Ureter (tissue), 1 donor: ENCODE measurements around the gene LEF1. TPM values are rescaled to one million over a fixed set of nuclear protein-coding genes. Genes with fewer than 3 reads are reported as not detected.
"Not testable (repeated sequence)": the region's sequence is repeated elsewhere in the genome, so short reads cannot be mapped to it uniquely, and the experiment has no call there.

Experiments
- DNase-seq: peaks from one replicate; pipeline ENCODE4 v3.0.0-alpha.2; 2020; ENCODE audit warnings: low spot score
- total RNA-seq: library from RNA; stranded (reverse); gene quantifications from one replicate; pipeline ENCODE4 v1.2.4, GENCODE V29; 2023
- donor health status: DM: yes; HTN: yes; CAD: no.

LEF1 gene
- total RNA-seq, 1 donor from 2014 or later: 20.7 TPM

DNA sequence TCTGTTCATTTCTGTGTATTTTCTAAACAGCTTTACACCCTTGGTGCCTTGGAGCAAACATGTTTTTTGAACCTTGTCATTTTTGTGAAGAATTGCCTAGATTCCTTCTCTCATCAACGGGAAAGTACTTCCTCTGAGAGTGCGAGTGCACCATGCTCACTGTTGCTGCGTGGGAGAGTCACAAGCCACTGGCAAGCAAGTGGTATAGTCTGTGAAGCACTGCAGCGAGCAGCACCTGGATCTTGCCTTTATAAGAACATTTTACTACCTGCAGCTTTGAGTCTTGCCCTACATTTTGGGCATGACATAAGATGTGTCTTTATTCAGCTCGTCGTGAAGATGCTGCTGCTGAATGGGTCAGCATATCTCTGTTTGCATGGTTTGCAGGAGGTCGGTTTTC lies 134.2 kb downstream of the LEF1 start:
- no peak for DNase-seq

DNA sequence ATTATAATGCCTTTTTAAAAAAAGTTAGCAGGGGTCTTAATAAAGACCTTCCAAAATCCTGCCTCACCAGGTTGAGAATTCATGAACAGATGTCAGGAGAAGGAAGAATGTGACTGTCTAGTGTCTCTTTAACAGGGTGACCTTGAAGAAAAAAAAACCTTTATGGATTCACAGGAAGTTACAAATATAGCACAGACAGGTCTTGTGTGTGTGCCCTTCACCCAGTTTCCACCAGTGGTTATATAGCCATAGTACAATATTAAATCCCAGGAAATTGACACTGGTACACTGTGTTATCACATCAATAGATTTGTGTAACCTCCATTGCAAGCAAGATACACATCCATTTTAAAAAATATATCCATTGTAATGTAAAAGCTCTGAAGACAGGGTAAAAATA lies 135.4 kb downstream of the LEF1 start:
- no peak for DNase-seq

DNA sequence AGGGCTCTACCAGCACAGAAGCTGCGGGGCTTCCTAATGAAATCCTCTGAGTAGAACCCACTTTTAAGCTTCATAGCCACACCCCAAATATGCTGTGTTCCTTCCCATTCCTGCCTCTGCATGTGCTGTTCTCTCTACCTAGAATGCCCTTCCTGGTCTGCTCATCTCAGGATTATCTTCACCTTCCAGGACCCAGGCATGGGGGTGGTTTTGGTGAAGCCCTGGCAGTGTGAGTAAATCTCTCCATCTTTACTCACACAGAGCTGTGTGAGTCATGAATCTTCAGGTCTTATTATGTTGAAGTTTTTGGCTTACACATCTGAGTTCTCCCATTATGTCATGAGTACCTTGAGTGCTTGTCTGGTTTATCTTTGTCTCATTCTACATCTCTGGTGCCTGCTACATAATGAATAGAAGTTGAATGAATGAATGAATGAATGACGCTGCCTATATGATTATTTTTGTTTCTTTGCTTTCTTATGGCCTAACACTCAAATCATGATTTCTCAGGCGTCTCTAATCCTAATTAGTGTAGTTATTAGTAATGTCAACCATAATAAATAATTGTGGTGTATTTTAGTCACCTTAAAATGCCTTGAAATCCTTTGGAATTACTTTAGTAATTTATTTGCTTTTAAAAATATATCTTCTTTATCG lies 137.2 kb downstream of the LEF1 start:
- DNase-seq: no peak

DNA sequence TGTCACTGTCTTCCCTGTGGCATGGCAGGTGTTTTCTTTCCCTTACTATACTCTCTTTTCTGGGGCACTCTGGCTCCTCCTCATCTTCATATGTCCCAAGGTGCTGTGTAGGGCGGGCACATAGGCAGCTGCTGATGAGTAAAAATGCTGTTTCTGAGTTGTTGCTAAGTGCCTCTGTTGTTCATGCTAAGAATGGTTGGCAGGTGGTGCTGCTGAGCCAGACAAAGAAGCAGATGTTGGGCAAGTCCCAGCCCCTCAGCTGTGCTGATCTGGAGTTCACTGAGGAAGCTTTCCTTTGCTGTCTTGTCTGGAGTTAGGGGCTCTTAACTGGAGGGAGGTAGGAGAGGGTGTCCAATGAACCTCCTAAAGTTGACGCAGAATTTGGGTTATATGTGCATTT lies 138.4 kb downstream of the LEF1 start:
- DNase-seq: no peak

DNA sequence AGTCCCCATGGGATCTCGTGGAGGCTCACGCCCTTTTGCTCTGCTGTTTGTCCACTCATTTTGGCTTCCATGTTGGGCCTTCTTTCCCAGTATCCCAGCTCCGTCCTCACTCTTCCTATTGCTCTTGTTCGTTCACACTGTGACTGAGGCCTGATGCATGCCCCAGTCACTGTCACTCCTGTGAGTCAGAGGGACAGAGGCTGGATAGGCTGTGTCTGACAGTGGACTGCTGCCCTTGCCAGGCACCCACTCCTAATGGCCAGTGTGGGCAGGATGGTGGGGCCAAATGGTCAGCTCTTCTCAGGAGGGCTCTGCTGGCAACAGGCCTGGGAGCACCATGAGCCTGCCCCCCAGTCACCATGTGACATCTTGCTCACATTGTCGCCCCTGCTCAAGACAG lies 139.0 kb downstream of the LEF1 start:
- DNase-seq: no peak

DNA sequence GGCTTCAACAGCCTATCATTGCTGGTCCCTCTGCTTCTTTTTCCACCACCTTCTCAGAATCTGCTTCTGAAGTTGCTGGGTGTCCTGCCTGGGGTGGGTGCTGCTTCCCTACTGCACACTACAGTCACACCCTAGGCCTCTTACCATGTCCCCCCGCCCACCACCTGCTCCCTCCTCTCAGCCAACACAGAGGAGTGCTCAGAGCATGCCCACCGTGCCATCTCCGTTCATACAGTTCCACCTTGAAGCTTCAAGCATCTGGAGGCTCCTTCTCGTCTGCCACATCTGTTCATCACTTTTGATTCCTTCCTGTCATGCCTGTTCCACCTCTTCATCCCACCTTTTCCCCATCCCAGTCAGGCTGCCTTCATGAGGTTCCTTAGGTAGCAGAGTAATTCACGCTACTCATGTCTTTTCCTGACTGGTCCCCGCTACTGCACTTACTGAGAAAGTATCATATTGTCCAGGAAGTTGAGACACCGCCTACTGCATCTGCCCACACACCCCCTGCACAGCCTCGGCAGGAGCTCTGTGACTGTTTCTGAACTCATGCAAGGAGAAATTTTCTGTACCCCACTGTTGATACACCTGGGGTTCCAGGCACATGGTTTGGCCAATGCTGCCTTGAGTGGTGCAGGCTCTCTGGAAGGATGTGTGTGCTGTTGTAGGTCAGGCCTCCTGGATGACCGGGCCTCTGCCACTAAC lies 139.6 kb downstream of the LEF1 start:
- no peak for DNase-seq

DNA sequence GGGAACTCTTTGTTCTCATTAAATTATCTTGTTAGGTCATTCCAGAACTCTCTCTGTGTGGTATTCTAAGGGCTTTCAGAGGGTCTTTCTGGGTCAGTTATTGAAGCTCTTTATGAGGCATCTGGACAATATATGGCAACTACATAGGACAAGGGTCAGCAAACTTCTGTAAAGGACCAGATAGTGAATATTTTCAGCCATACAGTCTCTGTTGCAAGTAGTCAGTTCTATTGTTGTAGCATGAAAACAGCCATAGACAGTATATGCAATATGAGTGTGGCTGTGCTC lies 143.9 kb downstream of the LEF1 start:
- no peak for DNase-seq

DNA sequence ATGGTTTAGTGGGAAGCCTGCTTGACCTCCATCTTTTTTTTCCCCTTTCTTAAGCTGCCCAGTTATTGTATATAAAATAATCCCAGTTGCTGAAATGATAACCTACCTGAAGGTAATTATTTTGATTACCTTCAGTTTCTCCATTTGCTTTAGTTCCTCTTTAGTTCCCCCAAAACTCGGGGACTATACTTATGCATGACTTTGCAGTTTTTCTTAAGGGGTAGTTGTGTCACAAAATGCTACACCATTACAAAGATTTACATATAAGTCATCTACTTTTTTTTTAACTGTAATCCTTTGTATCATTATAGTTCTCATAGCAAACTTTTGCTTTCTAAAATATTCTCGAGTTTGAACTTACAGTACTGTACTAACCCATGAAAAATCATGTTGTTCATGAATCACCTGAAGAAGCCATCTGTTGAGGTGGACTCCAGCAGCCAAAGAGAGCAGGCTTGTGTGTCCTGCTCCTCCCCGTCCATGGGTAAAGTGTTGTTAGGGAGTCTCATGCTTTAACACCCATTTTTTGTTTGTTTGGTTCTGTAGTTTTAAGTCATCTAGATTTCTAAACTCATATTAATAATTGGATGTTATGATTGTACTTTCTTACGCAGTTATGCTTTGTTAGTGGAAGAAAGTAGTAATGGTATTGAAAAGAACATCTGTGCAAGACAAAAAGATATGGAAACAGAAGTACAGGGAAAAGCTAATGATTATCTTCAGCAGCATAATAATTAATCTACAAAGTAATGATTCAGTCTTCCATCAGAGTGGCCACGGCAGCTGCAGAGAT lies 144.5 kb downstream of the LEF1 start:
- DNase-seq: no peak

DNA sequence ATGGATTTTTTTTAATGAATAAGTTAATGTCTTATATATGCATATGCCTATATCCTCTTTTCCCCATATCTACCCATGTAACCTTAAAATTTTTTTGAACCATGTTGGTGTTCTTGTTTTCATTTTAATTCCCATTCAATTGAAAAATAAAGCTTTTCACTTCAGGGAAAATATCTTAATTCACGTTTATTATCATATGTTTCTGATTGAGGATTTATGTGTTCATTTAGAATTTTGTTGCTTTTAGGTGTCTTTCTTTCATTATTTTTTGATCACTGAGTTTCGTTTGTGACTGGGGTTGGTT lies 149.9 kb downstream of the LEF1 start:
- no peak for DNase-seq

DNA sequence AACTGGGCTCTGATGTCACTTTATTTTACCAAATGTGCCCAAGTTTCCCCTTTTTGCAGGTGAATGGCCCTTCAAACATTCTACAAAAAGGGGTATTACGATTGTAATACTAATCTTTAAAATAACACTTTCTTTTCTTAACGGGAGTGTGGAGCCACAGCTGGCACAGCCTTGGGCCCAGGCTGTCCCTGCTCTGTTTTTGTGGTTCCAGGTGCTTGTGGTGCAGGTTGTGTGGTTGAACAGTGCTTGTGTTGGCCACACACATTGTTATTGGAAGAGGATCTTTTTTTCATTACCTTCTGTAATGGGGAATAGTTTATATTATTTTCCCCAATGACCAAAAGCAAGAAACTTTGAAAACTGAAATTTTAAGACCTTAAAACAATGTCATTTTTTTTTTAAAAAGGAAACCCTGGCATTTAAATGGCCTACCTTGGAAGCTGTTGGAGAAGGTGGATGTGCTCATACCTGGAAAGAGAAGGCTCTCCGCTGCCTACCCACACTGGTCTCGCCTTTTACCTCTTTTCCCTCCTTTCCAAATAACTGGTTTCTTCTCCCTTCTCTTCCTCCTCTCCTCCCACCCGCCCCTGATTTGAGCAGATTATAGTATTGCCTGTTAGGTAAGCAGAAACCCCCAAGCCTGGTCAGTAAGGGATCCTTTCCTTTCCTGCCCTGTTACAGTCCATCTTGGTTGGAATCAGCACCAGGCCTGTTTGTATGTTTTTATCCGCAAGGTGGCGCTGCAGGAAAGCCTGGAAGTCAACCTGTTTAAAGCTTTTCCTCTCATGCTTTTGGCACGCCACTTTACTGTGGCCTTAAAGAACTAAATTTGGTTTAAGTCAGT lies 150.5 kb downstream of the LEF1 start:
- peak; percentile 88 for DNase-seq

DNA sequence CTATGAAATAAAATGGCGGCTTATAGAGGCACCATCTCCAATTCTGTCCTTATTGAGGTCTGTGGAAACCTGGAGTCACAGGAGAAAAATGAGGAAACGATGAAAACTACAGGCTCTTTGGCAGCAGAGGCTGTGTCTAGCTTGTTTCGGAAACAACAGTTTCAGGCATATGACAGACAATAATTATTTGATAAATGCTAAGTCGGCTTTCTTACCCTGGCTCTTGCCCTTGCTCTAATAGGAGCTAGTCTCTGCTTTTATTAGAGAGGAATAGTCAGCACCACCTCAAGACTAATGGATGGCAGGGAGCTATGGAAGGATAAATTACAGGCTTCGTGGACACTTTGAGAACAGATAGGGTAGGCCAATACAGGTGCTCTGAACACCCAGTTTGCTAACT lies 154.8 kb downstream of the LEF1 start:
- DNase-seq: no peak

DNA sequence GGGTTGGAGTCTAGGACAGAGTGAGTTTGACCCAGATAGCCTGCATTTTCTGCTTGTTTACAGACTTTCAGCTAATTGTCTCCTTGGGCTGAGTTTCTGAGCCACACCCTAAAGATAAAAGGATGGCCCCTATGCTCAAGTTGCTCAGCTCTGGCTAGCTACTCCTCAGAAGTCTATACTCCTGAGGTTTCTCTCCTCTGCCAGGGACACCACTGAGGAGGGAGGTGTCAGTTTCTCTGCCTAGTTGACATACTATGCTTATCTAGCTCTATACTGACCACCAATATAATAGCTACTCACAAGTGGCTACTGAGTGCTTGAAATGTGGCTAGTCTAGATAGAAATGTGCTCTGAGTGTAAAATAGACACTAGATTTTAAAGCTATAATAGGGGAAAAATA lies 155.4 kb downstream of the LEF1 start:
- no peak for DNase-seq

DNA sequence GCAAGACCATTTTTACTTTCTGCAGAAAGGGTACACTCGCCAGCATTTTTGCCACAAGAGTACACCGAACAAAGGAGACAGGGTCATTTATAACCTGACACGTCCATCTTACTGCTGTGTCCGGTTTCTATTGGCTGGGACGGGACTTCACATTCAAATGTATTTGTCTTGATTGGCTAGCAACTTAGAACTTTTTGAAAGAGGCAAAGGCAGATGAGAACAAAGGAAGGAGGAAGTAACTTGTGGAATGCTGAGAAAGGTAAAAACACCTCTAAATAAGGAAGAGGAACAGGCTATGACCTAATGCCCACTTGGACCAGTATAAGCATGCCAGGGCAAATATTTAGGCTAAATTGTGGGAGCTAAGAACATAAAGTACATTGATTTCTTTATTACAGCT lies 156.3 kb downstream of the LEF1 start:
- DNase-seq: not testable (repeated sequence)

DNA sequence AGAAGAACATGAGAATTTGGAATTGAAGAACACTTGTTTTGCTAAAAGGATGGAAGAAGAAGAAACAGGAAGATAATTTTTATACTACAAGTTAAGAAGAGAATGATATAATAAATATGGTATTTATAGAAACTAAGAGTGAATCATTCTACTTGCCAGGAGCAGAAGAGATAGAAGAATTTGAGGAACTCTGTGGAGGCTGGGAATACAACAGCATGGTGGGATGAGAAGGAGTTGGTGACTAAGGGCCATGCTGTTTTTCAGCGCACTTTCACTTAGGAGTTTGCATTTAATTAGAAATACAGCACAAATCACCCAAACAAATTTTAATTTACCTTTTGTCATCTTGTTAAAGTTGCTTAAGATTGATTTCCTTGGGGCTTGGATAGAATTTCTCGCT lies 158.6 kb downstream of the LEF1 start:
- no peak for DNase-seq

DNA sequence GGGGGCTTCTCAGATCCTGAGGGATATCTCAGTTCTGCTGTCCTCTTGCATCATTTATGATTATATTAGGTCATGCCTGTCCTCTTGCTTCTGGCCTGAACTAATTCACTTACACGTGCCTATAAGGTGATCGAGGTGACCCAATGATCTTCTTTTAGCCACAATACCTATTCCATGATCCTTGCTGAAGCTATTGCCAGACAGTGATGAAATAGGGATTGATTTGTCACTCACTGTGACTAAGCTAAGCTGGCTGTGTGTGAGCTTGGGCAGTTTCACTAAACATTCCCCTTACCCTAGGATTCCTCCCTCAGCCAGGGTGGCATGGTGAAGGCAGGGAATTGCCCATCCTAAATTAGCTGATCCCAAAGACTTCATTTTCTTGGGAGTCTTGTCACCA lies 160.0 kb downstream of the LEF1 start:
- no peak for DNase-seq

DNA sequence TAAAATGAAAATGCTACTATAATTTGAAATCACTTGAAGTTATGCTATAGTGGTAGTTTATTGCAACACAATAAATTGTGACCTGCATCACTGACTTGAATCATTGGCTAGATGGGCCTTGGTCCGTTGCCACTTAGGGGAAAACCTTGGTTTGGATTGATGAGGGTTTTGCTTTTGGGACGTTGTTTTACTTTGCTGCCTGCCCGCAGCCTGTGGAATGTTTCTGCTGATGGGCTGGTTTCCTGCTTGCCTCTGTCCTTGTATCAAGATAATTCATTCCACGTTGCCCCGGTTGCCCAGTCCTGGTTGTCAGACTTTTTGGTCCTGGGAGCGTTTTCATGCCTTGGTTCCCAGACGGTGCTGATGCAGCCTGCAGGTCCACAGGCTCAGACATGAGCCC lies 160.7 kb downstream of the LEF1 start:
- no peak for DNase-seq

DNA sequence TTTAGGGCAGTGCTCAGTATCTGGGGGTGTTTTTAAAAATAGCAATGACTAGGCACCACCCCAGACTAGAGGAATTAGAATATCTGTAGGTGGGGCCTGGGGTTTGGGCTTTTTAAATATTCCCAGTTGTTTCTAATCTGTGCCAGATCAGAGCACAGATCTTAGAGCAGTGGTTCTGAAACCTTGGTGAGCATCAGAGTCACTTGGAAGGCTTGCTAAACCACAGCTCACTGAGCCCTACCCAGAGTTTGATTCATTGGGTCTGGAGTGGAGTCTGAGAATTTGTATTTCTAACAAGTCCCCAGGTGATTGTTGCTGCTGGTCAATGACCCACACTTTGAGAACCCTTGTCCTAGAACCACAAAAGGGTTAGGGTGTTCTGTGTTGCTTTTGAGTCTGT lies 162.4 kb downstream of the LEF1 start:
- no peak for DNase-seq

DNA sequence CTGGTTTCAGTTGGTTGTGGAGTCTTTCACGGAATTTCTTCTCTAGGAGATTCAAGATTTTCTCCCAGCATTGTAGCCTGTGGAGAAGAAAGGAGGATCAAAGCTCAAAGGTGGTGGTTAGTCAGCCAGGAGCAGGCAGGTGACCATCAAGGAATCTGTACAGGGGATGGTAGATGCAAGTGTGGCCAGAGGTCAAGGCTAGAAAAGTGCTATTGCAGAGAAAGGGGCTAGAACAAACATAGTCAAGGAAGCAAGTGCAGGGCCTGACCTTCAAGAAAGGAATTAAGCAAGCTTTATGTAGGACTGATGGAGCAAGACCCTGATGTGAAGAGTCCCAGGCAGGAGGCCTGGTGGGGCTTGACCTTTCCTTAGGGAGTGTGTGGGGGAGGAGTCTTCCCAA lies 162.9 kb downstream of the LEF1 start:
- DNase-seq: no peak

DNA sequence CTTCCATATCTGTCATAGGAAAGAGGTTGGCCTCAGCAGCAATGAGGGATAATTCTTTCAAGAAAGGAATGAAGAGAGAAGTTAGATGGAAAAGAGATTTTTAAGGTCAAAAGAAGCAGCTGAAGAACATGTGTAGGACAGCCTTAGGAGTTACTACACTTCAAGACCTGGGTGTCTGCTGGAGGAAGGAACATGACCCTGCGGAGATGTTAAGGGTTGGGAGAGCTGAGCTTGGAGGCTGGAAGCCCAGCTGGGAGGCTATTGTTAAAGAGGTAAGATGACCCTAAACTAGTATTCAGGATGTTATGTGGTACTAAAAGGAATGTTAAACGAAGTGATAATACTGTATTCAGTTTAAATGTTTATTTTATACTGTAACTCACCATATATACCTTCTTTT lies 164.1 kb downstream of the LEF1 start:
- DNase-seq: no peak

DNA sequence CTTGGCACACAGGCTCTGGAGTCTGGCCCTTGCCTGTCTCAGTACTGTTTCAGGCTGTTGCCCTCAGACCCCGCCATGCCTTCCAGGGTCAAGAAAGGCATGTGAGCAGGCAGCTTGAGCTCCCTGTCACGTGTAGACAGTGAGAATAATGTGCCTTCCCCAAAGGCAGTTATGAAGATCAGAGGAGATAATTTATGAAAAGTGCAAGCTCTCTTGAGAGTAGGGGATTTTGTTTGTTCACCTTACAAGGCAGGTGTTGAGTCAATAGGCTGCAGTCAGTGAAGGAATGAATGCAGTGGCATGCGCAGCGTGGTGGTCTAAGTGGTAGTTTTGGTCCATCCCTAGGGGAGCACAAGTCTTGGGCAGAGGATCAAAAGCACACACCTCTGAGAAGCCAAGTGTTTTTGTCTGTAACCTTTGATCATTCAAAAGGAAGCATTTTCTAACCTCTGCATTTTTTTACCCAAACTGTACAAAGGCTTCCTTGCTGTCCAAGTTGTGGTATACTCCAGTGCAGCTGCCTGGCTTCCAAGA lies 164.7 kb downstream of the LEF1 start:
- no peak for DNase-seq

DNA sequence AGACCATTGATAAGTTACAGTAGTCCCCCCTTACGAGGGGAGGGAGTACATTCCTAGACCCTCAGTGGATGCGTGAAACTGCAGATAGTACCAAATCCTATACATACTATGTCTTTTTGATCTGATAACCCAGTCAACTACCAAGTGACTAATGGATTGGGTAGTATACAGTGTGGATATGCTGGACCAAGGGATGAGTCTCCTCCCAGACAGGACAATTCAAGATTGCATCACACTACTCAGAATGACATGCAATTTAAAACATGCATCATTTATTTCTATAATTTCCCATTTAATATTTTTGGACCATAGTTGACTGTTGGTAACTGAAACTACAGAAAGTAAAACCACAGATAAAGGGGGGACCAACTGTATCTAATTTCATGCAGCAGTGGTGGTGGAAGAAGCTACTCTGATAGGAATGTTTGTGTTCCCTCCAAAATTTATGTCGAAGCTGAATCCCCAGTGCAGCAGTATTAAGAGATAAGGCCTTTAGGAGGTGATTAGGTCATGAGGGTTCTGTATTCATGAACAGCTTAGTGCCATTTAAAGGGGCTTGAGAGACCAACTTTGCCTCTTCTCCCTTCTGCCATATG lies 167.1 kb downstream of the LEF1 start:
- DNase-seq: no peak
